ENCODE measurements around the gene SMPDL3A. TPM values are rescaled to one million over a fixed set of nuclear protein-coding genes. Genes with fewer than 3 reads are reported as not detected.

The SMPDL3A gene
- total RNA-seq, 1 donor from 2014 or later, result 20.4 TPM

GRCh38 chr6:122778985-122779661 lies 9.9 kb upstream of the SMPDL3A start:
- peak; percentile 44 for DNase-seq

DNA sequence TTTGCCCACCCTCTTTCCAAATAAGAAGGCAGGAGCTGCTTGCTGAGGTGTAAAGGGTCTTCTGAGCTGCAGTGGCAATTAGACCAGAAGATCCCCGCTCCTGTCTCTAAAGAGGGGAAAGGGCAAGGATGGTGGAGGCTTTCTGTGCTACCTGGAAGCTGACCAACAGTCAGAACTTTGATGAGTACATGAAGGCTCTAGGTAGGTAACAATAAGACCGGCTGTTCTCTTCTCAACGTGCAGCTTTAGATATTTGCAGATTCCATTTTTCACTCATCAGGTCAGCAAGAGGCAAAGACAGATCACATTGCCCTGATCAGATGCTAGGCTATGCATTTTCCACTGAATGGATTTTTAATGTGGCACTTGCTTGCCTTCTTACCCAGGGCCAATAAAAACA lies 9.4 kb upstream of the SMPDL3A start, which contains the start of gene FABP7:
FABP7 (plus strand) TSS at position 50 of the 400 bp plus-strand sequence; CDS start at position 129, 79 bp downstream.
- DNase-seq, result no peak

GRCh38 chr6:122780114-122780513 lies 8.9 kb upstream of the SMPDL3A start:
- no peak for DNase-seq

DNA sequence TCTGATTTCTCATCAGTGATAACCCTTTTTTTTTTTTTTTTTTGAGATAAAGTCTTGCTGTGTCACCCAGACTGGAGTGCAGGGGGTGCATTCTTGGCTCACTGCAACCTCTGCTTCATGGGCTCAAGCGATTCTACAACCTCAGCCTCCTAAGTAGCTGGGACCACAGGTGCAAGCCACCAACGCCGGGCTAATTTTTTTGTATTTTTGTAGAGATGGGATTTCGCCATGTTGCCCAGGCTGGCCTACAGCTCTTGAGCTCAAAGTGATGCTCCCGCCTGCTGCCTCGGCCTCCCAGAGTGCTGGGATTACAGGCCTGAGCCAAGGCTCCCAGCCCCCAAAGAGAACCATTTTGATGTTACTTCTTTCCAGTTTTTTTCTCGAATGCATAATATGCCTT lies 7.3 kb upstream of the SMPDL3A start:
- no peak for DNase-seq

- no peak for DNase-seq
These were observed 5.7 kb upstream of the SMPDL3A start for GRCh38 chr6:122783401-122783800.

GRCh38 chr6:122785891-122786290 lies 3.2 kb upstream of the SMPDL3A start:
- no peak for DNase-seq

DNA sequence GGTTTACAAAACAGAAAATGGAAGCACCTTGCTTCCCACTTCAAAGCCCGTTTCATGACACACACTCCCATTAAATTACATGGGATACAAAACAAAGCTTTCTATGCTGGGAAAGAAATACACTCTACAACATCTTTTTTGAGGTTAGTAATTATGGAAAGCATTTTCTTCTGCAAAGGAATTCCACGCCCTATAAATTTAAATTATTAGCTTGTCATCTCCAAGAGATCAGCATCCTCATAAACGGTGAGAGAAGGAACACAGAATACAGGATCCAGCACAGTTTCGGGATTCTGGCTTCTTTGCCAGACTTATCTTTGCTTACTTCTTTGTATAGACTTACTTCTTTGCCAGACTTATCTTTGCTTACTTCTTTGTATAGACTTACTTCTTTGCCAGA lies 1.3 kb upstream of the SMPDL3A start:
- DNase-seq, result no peak

GRCh38 chr6:122788208-122788607 lies 850 bp upstream of the SMPDL3A start:
- no peak for DNase-seq

GRCh38 chr6:122788663-122789181 lies 336 bp upstream of the SMPDL3A start:
- no peak for DNase-seq

GRCh38 chr6:122790028-122790422 lies 967 bp downstream of the SMPDL3A start:
- no peak for DNase-seq

DNA sequence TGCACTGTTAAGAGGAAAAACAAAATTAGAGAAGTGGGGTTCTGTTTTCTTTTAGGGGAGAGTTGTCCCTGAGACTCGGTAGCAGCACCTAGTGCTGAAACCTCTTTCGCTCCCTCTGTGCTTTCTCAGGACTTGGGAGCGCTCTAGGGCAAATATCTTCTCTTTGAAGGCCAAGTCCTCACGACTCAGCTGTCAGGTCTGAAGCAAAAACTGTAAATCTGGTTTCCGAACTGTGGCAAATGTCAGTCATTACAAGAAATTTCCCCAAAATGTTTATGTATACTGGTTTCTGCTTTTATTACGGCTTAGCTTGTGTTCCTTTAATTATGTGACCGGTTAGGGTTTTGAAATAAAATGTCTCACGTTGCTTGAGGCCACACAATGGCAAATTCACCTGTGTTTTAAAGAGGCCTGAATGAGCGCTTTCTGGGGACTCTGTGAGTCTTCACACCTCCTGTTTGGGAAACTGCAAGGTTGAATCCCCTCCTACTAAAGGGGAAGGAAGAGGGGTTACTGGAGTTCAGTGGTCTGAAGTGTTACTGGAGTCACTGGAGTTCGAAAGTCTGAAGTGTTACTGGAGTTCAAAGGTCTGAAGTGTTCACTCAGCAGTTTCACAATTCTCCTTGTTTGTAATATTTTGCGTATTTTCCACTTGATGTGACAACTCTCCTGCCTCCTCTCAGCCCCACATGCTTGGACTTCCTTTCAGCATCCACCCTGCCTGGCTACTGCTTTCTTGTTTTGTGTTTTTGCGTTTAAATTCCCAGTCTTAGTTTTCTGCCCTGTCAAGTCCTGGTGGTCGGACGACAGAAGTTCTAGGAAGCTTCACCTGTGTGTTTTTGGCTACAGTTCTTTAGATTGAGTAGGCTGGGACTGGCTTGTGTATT lies 1.6 kb downstream of the SMPDL3A start:
- DNase-seq, result no peak

- no peak for DNase-seq
These were observed 2.2 kb downstream of the SMPDL3A start for GRCh38 chr6:122791310-122791679.

DNA sequence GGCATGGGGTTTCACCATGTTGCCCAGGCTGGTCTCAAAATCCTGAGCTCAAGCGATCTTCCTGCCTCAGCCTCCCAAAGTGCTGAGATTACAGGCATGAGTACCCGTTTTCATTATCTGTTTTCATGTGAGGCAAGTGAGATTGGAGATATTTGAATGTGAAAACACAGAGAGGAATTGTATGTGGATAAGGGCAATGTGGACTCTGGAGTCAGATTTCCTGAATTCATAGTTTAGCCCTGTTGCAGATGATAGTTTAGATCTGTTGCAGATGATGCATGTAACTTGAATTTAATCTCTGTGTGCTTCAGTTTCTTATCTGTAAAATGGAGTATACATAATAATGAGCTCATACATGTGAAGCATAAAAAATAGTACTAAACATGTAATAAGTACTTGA lies 3.7 kb downstream of the SMPDL3A start:
- DNase-seq, result no peak

- no peak for DNase-seq
These were observed 8.5 kb downstream of the SMPDL3A start for GRCh38 chr6:122797537-122797936.

GRCh38 chr6:122798099-122798641 lies 9.1 kb downstream of the SMPDL3A start:
- DNase-seq, result no peak

DNA sequence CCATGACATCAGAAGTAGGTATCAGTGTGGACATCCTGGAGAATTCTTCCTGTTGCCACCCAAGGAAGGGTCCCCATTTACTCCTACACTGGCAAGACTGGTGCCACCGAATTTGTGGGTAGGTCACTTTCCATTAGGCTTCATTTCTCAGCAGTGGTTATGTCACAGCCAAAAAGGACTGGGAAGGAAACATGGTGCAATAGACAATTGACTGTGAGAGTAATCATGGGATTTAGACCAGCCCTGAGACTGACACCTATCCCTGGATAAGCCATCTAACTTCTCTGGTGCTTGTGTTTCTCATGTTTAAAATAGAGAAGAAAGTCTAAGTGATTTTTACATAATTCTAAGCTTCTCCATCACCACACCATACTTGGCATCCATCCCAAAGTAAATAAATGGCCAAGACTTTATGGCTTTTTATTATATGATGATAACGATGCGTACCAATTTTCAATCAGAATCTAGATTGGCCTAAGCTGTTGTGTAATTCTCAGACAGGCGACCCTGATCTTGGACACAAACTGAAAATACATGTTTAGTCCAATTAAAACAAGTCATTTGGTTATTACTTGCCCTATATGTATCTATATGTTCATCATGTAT lies 10.2 kb downstream of the SMPDL3A start:
- DNase-seq, result no peak

GRCh38 chr6:122799916-122800686 lies 11.0 kb downstream of the SMPDL3A start:
- no peak for DNase-seq

- DNase-seq, result no peak
These were observed 11.8 kb downstream of the SMPDL3A start for GRCh38 chr6:122800906-122801305.

DNA sequence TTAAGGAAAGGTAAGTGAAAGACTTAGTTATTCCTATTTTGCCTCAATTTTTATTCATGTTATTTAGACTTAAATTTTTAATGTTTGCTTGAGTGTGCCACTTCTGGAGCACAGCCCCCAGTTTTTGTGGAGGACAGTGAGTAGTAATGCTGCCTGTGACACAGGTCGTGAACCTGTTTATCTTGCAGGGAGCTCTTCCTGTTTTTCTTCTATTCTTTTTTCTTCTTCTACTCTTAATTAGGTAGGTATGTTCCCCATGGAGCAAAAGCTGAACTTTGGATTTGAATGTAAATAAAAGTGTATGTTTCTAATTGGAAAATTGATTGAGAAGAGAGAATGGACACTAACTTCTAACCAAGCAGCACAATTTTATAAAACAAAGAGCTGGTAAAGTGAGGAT lies 12.3 kb downstream of the SMPDL3A start:
- DNase-seq, result no peak

DNA sequence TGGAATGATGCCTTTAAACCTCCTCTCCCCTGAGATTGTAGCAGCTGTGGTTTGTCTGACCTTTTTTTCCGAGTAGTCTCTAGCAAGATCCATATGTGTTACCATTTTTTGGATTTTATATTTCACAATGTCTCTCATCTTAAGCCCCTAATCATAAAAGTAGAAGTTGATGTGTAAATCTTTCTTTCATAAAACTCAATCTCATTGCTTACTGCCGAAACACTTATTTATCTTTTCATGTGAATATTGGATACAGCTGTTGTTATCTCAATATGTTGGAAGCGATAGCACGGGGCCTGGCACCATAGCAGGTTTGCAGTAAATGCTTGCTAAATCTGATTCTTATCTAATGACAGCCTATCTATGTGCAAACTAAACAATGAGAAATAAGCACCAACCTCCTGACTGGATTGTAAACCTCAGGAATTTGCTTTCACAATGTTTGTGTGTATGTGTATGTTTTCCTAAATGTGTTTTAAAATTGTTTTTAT lies 14.2 kb downstream of the SMPDL3A start:
- DNase-seq, result no peak

- DNase-seq, result no peak
These were observed 16.0 kb downstream of the SMPDL3A start for GRCh38 chr6:122804962-122805485.

Data from occipital lobe (tissue), 2 donors.